MM.1S (cell line): ENCODE results near the gene RSU1.

Source experiments
- DNase-seq: peaks from one replicate; pipeline ENCODE4 v3.0.0-alpha.2; 2015
- H2AFZ ChIP-seq: fragments of 300-600 bp; sonication (generic); 2 replicates; pipeline ENCODE4 v1.6.0; 2016; ENCODE audit warnings: antibody characterized with exemption, low read length
- H3F3A ChIP-seq: fragments of 300-600 bp; sonication (generic); 2 replicates; pipeline ENCODE4 v1.6.1; 2016; ENCODE audit warnings: mild to moderate bottlenecking, antibody characterized with exemption, low read length, moderate library complexity, mixed read lengths; ENCODE audit not compliant: insufficient read depth
- H3K27ac ChIP-seq: fragments of 300-600 bp; sonication (generic); 2 replicates; pipeline ENCODE4 v1.5.1; 2016; ENCODE audit warnings: mild to moderate bottlenecking, low read length
- H3K27me3 ChIP-seq: fragments of 300-600 bp; sonication (generic); replicated peaks from 2 replicates; pipeline ENCODE4 v1.6.0; 2016; ENCODE audit warnings: low read length; ENCODE audit not compliant: insufficient read depth
- H3K36me3 ChIP-seq: fragments of 300-600 bp; sonication (generic); replicated peaks from 2 replicates; pipeline ENCODE4 v1.6.1; 2016; ENCODE audit warnings: mild to moderate bottlenecking, low read length, mixed read lengths; ENCODE audit not compliant: insufficient read depth
- H3K4me1 ChIP-seq: fragments of 300-600 bp; sonication (generic); 2 replicates; pipeline ENCODE4 v1.6.1; 2016; ENCODE audit warnings: low read length, mixed read lengths
- H3K4me2 ChIP-seq: fragments of 300-600 bp; sonication (generic); 2 replicates; pipeline ENCODE4 v1.6.0; 2016; ENCODE audit warnings: low read depth, low read length
- H3K4me3 ChIP-seq: fragments of 300-600 bp; sonication (generic); 2 replicates; pipeline ENCODE4 v1.5.1; 2016; ENCODE audit warnings: low read length, mixed read lengths
- H3K79me2 ChIP-seq: fragments of 300-600 bp; sonication (generic); 2 replicates; pipeline ENCODE4 v1.6.1; 2016; ENCODE audit warnings: mixed run types, low read length, mixed read lengths
- H3K9ac ChIP-seq: fragments of 300-600 bp; sonication (generic); 2 replicates; pipeline ENCODE4 v1.6.1; 2016; ENCODE audit warnings: low read length, mixed read lengths
- H3K9me2 ChIP-seq: fragments of 300-600 bp; sonication (generic); replicated peaks from 2 replicates; pipeline ENCODE4 v1.6.1; 2016; ENCODE audit warnings: mild to moderate bottlenecking, low read length, mixed read lengths; ENCODE audit not compliant: insufficient read depth
- H3K9me3 ChIP-seq: fragments of 300-600 bp; sonication (generic); replicated peaks from 2 replicates; pipeline ENCODE4 v1.6.1; 2016; ENCODE audit warnings: mild to moderate bottlenecking, low read length, mixed read lengths; ENCODE audit not compliant: insufficient read depth
- H4K20me1 ChIP-seq: fragments of 300-600 bp; sonication (generic); 2 replicates; pipeline ENCODE4 v1.6.1; 2016; ENCODE audit warnings: mild to moderate bottlenecking, low read length, moderate library complexity, mixed read lengths; ENCODE audit not compliant: insufficient read depth
- CTCF ChIP-seq: fragments of 300-600 bp; sonication (generic); IDR thresholded peaks from 2 replicates; pipeline ENCODE4 v1.5.1; 2016; ENCODE audit warnings: antibody characterized with exemption, low read length, mixed read lengths
- EZH2 ChIP-seq: fragments of 300-600 bp; sonication (generic); optimal IDR thresholded peaks from 2 replicates; pipeline ENCODE3; 2017; ENCODE audit warnings: low read depth, mild to moderate bottlenecking, antibody characterized with exemption, low read length, mixed read lengths
- EZH2phosphoT487 ChIP-seq: fragments of 300-600 bp; sonication (generic); IDR thresholded peaks from 2 replicates; pipeline ENCODE4 v1.6.1; 2018; ENCODE audit warnings: antibody characterized with exemption, low read length

The RSU1 gene

GRCh38 chr10:16817125-16818019 lies at the start of gene RSU1:
Gene RSU1 (minus strand): TSS chr10:16817424. CDS start chr10:16817081, 343 bp downstream.
- peaks cover 10% of the 10 kb centered on the region for H3K4me1 ChIP-seq
- no peaks in the 10 kb centered on the region for H4K20me1 ChIP-seq
- H3K9ac ChIP-seq = peak within 1 kb of the TSS; percentile 78
- H3K36me3 ChIP-seq = no peaks in the 10 kb centered on the region
- H3K4me2 ChIP-seq = peak within 1 kb of the TSS; percentile 91
- peaks cover 6% of the 10 kb centered on the region; the same call in 1 of the 2 replicates for H3F3A ChIP-seq
- no peaks in the 10 kb centered on the region for H3K9me2 ChIP-seq
- peak within 1 kb of the TSS; percentile 94 for H3K4me3 ChIP-seq
- peak within 1 kb of the TSS; percentile 91 for H2AFZ ChIP-seq
- H3K27ac ChIP-seq = peak within 1 kb of the TSS; percentile 68; the same call in 1 of the 2 replicates
- TF ChIP-seq EZH2phosphoT487 = no peak
- no peak for TF ChIP-seq CTCF
- no peak for TF ChIP-seq EZH2
- no peaks in the 10 kb centered on the region for H3K27me3 ChIP-seq
- DNase-seq = peak; percentile 100
- no peaks in the 10 kb centered on the region for H3K9me3 ChIP-seq
- peaks cover 23% of the 10 kb centered on the region for H3K79me2 ChIP-seq

- Histone ChIP-seq H3K27ac (no peak overlapping the region), H3K27me3 (no peaks in the 10 kb centered on the region), H3K4me2 (no peak overlapping the region), H3K9me3 (no peaks in the 10 kb centered on the region), H3K79me2 (no peaks in the 10 kb centered on the region), H3F3A (no peaks in the 10 kb centered on the region), H2AFZ (no peak overlapping the region), H3K4me3 (no peak overlapping the region), H3K4me1 (no peaks in the 10 kb centered on the region), H3K9me2 (no peaks in the 10 kb centered on the region), H3K36me3 (no peaks in the 10 kb centered on the region), H3K9ac (no peak overlapping the region), H4K20me1 (no peaks in the 10 kb centered on the region)
- DNase-seq = no peak
- no peak for TF ChIP-seq EZH2phosphoT487
Measured at GRCh38 chr10:16866541-16867275, 49.5 kb upstream of the RSU1 start.

- H2AFZ ChIP-seq = no peak overlapping the region
- TF ChIP-seq EZH2 (no peak), CTCF (no peak), EZH2phosphoT487 (no peak)
Measured at GRCh38 chr10:16865766-16866165, 48.5 kb upstream of the RSU1 start.

More at GRCh38 chr10:16865766-16866165, 48.5 kb upstream of the RSU1 start:
- Histone ChIP-seq H3K4me2 (no peak overlapping the region), H3K4me1 (no peaks in the 10 kb centered on the region), H3K27me3 (no peaks in the 10 kb centered on the region), H3K36me3 (no peaks in the 10 kb centered on the region), H3K27ac (no peak overlapping the region), H3K9me2 (no peaks in the 10 kb centered on the region), H3K9ac (no peak overlapping the region), H3K9me3 (no peaks in the 10 kb centered on the region), H4K20me1 (no peaks in the 10 kb centered on the region), H3K79me2 (no peaks in the 10 kb centered on the region), H3F3A (no peaks in the 10 kb centered on the region), H3K4me3 (no peak overlapping the region)
- no peak for DNase-seq
